ENCODE data around the gene MTFMT. TPM values are rescaled to one million over a fixed set of nuclear protein-coding genes. Genes with fewer than 3 reads are reported as not detected.

Gene MTFMT
- polyA plus RNA-seq, 4 donors = 9.7 to 14.8 (median 12.9) TPM

- 97 to 99% (median 97%) methylated on average over 9 of the region's 9 CpGs for WGBS, 3 donors
- no peak for DNase-seq
- no peaks in the 10 kb centered on the region for H3K4me1 ChIP-seq (ENCODE audit: control insufficient read depth in 3 of 3, insufficient read depth in 2 of 3, low read depth in 1 of 3, low read length in 2 of 3)
- no peaks in the 10 kb centered on the region for H3K27me3 ChIP-seq (ENCODE audit: control insufficient read depth in 3 of 3, insufficient read depth in 3 of 3, low read length in 3 of 3)
- peaks cover 14 to 69% (median 23%) of the 10 kb centered on the region in 3 donors for H3K36me3 ChIP-seq (ENCODE audit: control insufficient read depth in 3 of 3, insufficient read depth in 2 of 3, low read depth in 1 of 3, low read length in 3 of 3)
- no peak overlapping the region for H3K27ac ChIP-seq (ENCODE audit: low read depth in 1 of 3, low read length in 2 of 3)
- no peak overlapping the region for H3K4me3 ChIP-seq (ENCODE audit: low read depth in 1 of 3, low read length in 3 of 3)
- FAIRE-seq = no peak
- H3K9me3 ChIP-seq (ENCODE audit: control insufficient read depth in 2 of 2, insufficient read depth in 1 of 2, low read depth in 1 of 2, low read length in 1 of 2) = no peaks in the 10 kb centered on the region
Measured at GRCh38 chr15:64959128-64959527, 70.3 kb downstream of the MTFMT start.

DNA sequence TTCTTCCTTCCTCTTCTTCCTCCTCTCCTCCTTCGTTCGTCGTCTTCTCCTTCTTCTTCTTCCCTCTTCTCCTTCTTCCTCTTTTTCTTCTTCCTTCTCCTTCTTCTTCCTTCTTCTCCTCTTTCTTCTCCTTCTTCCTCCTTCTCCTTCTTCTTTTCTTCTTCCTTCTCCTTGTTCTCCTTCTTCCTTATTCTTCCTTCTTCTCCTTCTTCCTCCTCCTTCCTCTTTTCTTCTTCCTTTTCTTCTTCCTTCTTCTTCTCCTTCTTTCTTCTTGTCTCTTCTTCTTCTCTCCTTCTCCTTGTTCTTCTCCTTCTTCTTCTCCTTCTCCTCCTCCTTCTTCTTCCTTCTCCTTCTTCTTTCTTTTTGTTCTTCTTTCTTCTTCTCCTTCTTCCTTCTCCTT is 75.0 kb downstream of the MTFMT start:
- no peak for FAIRE-seq
- no peak overlapping the region for H3K27ac ChIP-seq (ENCODE audit: low read depth in 1 of 3, low read length in 2 of 3)
- H3K36me3 ChIP-seq (ENCODE audit: control insufficient read depth in 3 of 3, insufficient read depth in 2 of 3, low read depth in 1 of 3, low read length in 3 of 3) = peaks cover 5 to 35% (median 12%) of the 10 kb centered on the region in 3 donors
- no peaks in the 10 kb centered on the region for H3K9me3 ChIP-seq (ENCODE audit: control insufficient read depth in 2 of 2, insufficient read depth in 1 of 2, low read depth in 1 of 2, low read length in 1 of 2)
- no peaks in the 10 kb centered on the region for H3K27me3 ChIP-seq (ENCODE audit: control insufficient read depth in 3 of 3, insufficient read depth in 3 of 3, low read length in 3 of 3)
- H3K4me3 ChIP-seq (ENCODE audit: low read depth in 1 of 3, low read length in 3 of 3) = no peak overlapping the region
- 56 to 85% (median 69%) methylated on average over 2 to 3 of the region's 3 CpGs for WGBS, 3 donors
- DNase-seq = no peak
- H3K4me1 ChIP-seq (ENCODE audit: control insufficient read depth in 3 of 3, insufficient read depth in 2 of 3, low read depth in 1 of 3, low read length in 2 of 3) = no peaks in the 10 kb centered on the region

DNA sequence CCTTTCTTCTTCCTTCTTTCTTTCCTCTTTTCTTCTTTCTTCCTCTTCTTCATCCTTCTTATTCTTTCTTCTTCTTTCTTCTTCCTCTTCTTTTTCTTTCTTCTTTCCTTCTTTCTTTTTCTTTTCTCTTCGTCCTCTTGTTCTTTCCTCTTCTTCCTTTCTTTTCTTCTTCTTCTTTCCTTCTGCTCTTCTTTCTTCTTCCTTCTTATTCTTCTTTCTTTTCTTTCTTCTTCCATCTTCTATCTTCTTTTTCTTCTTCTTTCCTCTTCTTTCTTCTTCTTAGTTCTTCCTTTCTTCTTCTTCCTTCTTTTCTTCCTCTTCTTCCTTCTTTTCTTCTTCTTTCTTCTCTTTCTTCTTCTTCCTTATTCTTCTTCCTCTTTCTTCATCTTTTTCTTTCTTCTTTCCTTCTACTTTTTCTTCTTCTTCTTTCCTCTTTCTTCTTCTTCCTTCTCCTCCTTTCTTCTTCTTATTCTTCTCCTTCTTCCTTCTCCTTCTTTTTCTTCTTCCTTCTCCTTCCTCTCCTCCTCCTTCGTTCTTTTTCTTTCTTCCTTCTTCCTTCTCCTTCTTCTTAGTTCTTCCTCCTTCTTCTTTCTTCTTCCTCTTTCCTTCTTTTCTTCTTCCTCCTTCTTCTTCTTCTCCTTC is 77.5 kb downstream of the MTFMT start:
- no peaks in the 10 kb centered on the region for H3K4me1 ChIP-seq (ENCODE audit: control insufficient read depth in 3 of 3, insufficient read depth in 2 of 3, low read depth in 1 of 3, low read length in 2 of 3)
- peaks cover 4 to 26% (median 5%) of the 10 kb centered on the region in 3 donors for H3K36me3 ChIP-seq (ENCODE audit: control insufficient read depth in 3 of 3, insufficient read depth in 2 of 3, low read depth in 1 of 3, low read length in 3 of 3)
- H3K9me3 ChIP-seq (ENCODE audit: control insufficient read depth in 2 of 2, insufficient read depth in 1 of 2, low read depth in 1 of 2, low read length in 1 of 2) = no peaks in the 10 kb centered on the region
- FAIRE-seq (no peak), DNase-seq (no peak)
- no peaks in the 10 kb centered on the region for H3K27me3 ChIP-seq (ENCODE audit: control insufficient read depth in 3 of 3, insufficient read depth in 3 of 3, low read length in 3 of 3)
- H3K27ac ChIP-seq (ENCODE audit: low read depth in 1 of 3, low read length in 2 of 3) = no peak overlapping the region
- 90 to 97% (median 91%) methylated on average over 2 of the region's 2 CpGs for WGBS, 3 donors
- no peak overlapping the region for H3K4me3 ChIP-seq (ENCODE audit: low read depth in 1 of 3, low read length in 3 of 3)

Other genes starting within 250 kb of the MTFMT start
- 10 to 100 TPM in 1 of 4 donors, 1 to 10 TPM in 1, under 1 TPM in 2; 0.45 to 11.7 (median 3.2) TPM for gene PIF1, start 204.0 kb downstream of the MTFMT start, polyA plus RNA-seq
- gene PLEKHO2, start 187.7 kb downstream of the MTFMT start, polyA plus RNA-seq = 10 to 100 TPM in 2 of 4 donors, 1 to 10 TPM in 2; 1.3 to 17.8 (median 11.3) TPM
- 1 to 10 TPM in 2 of 4 donors, under 1 TPM in 1, not detected in 1; 0.81 to 3.9 (median 1.7) TPM for gene ANKDD1A, start 117.7 kb downstream of the MTFMT start, polyA plus RNA-seq
- 100 to 1,000 TPM in 1 of 4 donors, 10 to 100 TPM in 3; 58.1 to 163 (median 68.3) TPM for gene SPG21, start 39.7 kb downstream of the MTFMT start, polyA plus RNA-seq
- 100 to 1,000 TPM in 2 of 4 donors, 10 to 100 TPM in 2; 23.5 to 258 (median 162) TPM for gene SLC51B, start 15.7 kb upstream of the MTFMT start, polyA plus RNA-seq
- gene RASL12, start 38.4 kb upstream of the MTFMT start, polyA plus RNA-seq = 1 to 10 TPM in 3 of 4 donors, under 1 TPM in 1; 0.45 to 7.7 (median 2.2) TPM
- gene KBTBD13, start 47.1 kb upstream of the MTFMT start, polyA plus RNA-seq = under 1 TPM in 2 of 4 donors, not detected in 2; 0.03 TPM
- gene UBAP1L, start 85.6 kb upstream of the MTFMT start, polyA plus RNA-seq = 1 to 10 TPM; 1.5 to 5.8 (median 4.5) TPM
- 10 to 100 TPM in 3 of 4 donors, 1 to 10 TPM in 1; 8.4 to 20.5 (median 11.9) TPM for gene PDCD7, start 104.2 kb upstream of the MTFMT start, polyA plus RNA-seq
- gene CLPX, start 155.7 kb upstream of the MTFMT start, polyA plus RNA-seq = 10 to 100 TPM; 13.2 to 45.9 (median 18.4) TPM
- gene CILP, start 181.8 kb upstream of the MTFMT start, polyA plus RNA-seq = 1 to 10 TPM in 1 of 4 donors, under 1 TPM in 3; 0.67 to 8.7 (median 0.77) TPM

Measured in small intestine (tissue), 7 donors.